Measurements from ENCODE around the gene EIF2B1. TPM values are rescaled to one million over a fixed set of nuclear protein-coding genes. Genes with fewer than 3 reads are reported as not detected.
"Not testable (repeated sequence)": the region's sequence is repeated elsewhere in the genome, so short reads cannot be mapped to it uniquely, and the experiment has no call there.

Gene EIF2B1
- total RNA-seq, 1 donor from 2014 or later: 41.9 TPM

DNA sequence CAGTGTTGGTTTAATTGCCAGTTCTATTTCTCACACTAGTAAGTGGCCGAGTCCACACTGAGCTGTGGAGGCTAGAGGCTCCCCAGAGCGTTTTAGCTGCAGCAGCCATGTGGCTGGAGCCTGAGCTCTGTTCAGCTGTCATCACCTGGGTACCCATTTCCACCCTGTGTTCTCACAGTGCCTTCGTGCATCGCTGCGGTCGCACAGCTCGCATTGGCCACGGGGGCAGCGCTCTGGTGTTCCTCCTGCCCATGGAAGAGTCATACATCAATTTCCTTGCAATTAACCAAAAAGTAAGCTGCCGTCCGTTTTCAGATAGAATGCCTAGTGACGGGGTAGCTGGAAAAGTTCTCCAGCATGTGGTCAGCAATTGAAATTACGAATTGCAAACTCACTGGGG is 15.9 kb downstream of the EIF2B1 start:
- no peak for DNase-seq (ENCODE audit: low spot score)

DNA sequence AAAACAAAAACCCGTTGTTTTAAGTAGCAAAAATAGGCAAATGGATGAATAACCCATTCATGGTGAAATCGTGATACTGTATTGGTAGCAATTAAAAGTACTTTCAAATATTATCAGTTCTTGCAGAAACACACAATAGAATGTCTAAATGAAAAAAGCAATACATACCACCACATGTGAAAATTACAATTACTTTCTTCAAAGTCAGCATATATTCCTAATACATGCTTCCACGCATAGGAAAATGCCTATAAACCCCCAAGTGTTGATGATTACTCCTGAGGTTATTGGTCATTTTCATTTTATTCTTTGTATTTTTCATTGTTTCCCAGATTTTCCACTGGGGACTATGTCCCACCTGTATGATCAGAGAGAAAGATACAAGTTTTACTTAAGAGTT is 16.3 kb downstream of the EIF2B1 start:
- DNase-seq (ENCODE audit: low spot score): no peak

DNA sequence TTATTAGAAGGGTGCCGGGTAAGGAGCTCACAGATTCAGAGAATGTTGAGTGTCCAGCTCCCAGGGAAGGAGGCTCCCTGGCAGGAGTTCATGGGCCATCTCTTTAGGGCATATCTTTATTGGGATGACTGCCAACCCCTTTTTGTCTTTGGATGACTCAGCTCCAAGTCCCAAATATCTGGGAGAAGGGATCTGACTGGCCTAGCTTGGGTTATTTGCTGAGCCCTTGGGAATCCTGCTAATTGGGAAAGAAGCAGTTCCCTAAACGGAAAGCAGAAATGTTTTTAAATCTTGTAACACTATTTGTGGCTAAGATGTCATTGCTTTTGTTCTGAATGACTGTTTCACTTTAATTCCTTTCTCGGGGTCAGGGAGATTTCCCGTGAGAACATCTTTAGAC is 19.0 kb downstream of the EIF2B1 start:
- no peak for DNase-seq (ENCODE audit: low spot score)

DNA sequence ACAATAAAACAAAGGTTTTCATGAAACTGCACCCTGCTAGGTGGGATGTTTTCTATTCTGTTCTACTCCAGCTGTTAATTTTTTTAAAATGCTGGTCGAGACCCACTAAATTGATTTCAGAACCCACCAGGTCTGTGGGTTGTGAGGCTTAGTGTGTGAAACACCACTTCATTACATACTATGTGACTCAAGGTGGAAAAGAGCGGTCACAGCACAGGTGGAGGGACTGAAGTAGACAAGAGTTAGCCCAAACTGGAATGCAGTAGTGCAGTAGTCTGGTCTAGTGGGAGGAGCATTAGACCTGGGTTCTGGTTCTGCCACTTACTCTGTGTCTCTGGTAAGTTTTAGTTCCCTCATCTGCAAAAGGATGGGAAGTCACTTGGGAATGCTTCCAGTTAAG is 19.4 kb downstream of the EIF2B1 start:
- DNase-seq (ENCODE audit: low spot score): no peak

DNA sequence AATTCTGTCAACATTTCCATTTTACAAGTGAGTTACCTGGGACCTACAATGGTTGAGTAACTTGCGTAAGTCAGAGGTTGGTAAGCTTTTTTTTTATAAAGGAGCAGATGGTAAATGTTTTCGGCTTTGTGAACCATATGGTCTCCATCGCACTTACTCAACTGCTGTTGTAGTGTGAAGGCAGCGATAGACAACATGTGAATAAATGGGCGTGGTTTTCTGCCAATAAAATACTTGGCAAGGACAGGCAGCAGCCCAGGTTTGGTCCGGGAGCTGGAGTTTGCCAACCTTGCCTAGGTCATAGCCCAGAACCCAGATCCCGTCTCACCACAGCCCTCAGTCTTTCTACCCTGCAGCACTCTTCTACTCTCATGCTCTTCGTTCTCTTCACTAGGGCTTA is 25.3 kb downstream of the EIF2B1 start:
- DNase-seq (ENCODE audit: low spot score): no peak

DNA sequence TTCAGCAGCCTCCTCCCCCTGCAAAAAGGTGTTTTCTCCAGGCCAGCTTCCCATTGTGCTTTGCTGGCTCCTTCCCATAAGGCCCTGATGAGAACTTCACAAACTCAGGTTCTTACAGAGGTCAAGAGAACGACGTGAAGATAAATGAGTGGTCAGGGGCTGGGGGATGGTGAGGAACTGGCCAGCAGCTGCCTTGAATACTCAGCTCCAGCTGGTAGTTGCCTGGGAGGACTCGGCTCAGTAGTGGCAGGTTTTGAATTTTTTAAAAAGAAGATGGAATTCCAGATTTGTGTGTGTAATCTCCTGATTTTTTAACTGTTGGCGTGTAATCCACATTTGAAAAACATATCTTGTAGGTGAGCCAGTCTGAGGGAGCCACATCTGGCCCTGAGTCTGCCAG is 25.7 kb downstream of the EIF2B1 start:
- DNase-seq (ENCODE audit: low spot score): no peak

DNA sequence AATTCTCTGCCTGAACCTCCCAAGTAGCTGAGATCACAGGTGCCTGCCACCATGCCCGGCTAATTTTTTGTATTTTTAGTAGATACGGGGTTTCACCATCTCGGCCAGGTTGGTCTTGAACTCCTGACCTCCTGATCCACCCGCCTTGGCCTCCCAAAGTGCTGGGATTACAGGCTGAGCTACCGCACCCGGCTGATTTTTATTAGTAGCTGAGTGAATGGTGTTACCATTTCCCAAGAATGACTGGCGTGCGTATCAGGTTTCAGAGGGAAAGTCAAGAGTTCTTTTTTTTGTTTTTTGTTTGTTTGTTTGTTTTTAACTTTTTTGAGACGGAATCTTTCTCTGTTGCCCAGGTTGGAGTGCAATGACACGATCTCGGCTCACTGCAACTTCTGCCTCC is 30.0 kb downstream of the EIF2B1 start:
- DNase-seq (ENCODE audit: low spot score): not testable (repeated sequence)

DNA sequence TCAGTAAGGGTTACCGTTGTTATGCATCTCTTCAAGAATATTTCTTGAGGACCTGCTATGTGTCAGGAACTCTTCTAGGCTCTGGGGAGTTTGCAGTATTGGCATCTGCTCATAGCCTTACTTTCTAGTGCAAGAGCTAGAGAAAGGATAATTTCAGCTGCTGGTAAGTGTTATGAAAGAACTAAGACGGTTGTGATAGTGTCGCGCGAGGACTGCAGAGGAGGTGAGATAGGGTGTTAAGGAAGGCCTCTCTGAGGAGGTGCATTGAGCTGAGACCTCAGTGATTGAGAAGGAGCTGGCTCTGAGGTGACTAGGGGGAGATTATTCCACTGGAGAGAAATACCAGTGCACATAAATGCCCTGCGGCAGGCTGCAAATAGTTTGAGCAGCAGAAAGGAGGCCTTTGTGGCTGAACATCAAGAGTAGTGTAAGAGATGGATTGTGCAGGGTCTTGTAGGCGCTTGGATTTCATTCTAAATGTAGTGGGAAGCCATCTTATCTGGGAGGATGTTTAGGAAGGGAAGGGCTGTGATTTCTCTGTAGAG is 30.8 kb downstream of the EIF2B1 start:
- DNase-seq (ENCODE audit: low spot score): no peak

DNA sequence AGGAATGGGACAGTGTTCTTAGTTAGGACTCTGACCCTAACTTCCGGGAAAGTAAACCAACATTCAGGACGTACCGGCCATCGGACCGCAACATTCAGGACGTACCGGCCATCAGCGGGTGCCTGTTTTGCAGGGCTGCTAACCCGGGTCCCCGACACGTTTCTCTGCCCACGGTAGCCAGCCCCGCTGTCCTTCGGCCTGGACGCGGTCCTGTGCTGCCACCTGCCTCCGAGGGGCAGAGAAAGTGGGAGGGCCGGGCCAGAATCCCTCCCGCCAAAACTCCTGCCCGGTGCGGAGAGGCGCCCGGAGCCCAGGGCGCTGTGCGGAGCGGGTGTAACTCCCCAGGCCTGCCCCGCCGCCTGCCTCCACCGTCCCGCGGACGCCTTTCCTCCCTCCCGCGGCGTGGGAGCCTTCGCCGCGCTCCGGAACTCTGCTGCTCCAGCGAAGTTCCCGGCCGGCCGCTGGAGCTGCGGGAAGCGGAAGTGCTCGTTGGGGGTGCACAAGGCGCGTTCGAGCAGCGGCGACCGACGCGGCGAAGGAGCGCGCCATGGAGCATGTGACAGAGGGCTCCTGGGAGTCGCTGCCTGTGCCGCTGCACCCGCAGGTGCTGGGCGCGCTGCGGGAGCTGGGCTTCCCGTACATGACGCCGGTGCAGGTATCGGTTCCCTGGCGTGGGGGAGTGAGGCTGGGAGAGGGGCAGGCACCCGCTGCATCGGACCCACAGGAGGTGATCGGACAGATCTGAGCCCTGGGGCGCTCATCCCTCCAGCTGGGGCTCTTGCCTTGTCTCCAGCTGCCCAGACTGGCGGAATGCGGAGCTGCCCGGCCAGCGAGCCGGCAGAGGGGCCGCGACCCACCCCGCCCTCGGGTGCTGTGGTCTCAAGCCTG is 31.6 kb downstream of the EIF2B1 start, which contains the start of gene DDX55:
DDX55 (plus strand) TSS at position 498 of the 888 bp plus-strand sequence; CDS start at position 548, 50 bp downstream.
- peak; percentile 84 for DNase-seq (ENCODE audit: low spot score)

DNA sequence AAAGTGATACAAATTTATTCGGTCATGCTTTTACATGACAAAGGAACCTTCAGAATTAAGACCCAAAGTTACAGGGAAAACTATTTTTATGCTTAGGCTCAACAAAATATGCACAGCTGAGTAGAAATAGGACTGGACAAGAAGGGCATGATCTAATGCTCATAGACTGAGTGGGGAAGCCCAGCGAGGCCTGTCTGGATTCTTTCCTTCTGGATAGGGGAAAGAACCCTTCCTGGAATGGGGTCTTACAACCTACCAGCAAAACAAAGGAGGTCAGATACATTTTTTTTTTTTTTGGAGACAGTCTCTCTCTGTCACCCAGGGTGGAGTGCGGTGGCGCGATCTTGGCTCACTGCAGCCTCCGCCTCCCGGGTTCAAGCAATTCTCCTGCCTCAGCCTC is 33.8 kb downstream of the EIF2B1 start:
- DNase-seq (ENCODE audit: low spot score): no peak

DNA sequence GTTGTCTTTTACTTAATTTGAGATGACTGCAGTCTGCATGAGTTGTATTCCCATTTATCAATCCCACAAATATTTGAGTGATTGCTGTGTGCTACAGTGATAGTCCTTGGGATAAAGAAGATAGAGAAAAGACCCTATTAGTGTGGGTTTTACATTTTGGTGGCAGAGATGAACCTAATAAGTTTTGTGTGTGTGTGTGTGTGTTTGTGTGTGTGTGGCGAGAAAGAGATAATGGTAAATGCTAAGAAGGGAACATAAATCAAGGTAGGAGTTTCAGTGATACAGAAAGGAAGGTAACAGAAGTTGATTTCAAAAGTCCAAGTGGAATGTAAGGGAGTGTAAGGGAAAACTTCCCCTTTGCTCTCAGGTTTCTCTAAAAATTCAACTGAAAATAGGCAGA is 34.2 kb downstream of the EIF2B1 start:
- no peak for DNase-seq (ENCODE audit: low spot score)

DNA sequence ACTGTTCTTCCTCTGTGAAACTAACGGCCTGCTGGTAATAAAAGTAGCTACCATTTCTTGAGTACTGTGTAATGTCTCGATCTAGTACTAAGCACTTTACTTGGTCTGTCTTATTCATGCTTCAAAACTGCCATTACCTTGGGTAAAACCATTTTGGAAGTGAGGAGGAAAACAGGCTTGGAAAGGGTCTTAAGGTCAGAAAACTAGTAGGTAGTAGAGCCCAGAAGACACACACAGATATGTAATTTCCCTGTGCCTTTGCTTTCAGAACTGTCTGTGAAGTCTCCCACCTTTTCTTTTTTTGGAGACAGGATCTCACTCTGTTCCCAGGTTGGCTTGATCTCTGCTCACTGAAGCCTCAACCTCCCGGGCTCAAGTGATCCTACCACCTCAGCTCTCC is 35.0 kb downstream of the EIF2B1 start:
- DNase-seq (ENCODE audit: low spot score): no peak

DNA sequence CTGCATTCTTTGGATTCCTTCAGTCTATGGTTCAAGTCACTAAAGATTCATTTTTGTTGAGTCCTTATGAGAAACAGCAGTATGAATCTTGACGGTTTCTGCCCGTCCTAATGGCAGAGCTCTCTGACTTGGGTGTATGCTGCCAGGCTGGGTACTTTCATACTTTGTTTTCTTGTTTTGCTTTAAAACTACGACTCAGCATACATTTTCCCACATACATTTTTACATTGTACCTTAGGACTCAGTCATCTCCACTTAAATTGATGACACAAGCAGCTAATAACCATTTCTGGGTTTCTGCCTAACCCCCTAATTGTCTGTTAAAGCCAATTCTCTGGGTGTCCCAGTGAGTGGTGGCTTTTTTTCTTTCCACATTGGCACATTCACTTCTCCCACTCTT is 36.4 kb downstream of the EIF2B1 start:
- no peak for DNase-seq (ENCODE audit: low spot score)

DNA sequence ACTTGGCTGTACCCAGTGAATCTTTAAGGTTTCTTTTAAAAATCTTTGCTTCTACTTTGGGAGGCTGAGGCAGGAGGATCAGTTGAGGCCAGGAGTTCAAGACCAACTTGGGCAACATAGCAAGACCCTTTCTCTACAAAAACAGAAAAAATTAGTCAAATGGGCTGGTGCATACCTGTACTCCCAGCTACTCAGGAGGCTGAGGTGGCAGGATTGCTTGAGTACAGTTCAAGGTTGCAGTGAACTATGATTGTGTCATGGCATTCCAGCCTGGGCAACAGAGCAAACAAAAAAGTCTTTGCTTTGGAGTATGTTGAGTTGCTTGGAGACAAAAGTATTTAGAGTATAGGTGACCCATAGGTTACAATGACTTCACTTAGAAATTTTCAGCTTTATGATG is 37.8 kb downstream of the EIF2B1 start:
- no peak for DNase-seq (ENCODE audit: low spot score)

DNA sequence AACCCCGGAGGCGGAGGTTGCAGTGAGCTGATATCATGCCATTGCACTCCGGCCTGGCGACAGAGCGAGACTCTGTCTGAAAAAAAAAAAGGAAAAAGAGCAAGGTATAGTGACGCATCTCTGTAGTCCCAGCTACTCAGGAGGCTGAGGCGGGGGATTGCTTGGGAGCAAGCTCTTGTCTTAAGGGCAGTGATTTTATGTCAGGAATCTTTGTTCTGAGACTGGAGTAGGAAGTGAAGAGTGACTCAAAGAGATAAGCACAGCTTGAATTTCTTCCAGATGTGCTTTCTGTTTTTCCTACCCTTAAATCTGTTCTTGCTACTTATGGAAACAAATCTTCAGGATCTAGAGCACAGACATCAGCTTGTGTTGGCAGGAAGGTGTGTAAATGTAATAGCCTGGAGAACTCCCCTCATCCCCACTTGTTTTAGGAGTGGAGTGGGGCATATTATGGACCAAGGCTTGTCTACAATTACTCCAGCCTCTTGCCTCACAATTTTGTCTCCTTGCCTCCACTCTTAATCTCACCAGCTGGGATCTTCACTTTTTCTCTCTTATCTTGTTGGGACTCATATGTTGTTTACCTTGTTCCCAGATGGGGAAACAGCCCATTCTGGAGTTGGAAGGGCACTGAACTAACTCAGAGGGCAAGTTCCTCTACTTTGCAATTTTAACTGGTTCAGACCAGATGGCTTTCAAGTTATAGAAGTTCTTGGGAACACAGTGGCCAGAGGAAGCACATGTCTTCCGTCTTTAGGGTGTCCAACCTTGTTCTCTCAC is 41.6 kb downstream of the EIF2B1 start:
- no peak for DNase-seq (ENCODE audit: low spot score)

DNA sequence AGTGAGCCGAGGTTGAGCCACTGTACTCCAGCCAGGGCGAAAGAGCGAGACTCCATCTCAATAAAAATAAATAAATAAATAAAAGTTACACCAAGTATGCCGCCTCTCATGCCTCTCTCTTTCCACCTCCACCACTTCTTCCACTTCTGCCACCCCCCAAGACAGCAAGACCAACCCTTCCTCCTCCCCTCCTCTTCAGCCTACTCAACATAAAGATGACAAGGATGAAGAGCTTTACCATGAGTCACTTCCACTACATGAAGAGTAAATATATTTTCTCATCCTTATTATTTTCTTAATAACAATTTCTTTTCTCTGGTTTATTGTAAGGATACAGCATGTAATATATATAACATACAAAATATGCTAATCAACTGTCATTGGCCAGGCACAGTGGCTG is 52.7 kb downstream of the EIF2B1 start:
- DNase-seq (ENCODE audit: low spot score): no peak

DNA sequence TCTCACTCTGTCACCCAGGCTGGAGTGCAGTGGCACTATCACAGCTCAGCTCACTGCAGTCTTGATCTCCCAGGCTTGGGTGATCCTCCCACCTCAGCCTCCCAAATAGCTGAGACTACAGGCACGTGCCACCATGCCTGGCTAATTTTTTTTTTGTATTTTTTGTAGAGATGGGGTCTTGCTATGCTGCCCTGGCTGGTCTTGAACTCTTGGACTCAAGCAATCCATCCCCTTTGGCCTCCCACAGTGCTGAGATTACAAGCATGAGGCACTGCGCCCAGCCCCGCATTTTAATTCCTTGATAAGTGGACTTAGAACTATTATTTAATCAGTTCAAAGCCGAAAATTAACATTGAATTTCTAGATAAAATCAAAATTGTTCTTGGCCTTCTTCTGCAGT is 54.7 kb downstream of the EIF2B1 start:
- DNase-seq (ENCODE audit: low spot score): not testable (repeated sequence)

DNA sequence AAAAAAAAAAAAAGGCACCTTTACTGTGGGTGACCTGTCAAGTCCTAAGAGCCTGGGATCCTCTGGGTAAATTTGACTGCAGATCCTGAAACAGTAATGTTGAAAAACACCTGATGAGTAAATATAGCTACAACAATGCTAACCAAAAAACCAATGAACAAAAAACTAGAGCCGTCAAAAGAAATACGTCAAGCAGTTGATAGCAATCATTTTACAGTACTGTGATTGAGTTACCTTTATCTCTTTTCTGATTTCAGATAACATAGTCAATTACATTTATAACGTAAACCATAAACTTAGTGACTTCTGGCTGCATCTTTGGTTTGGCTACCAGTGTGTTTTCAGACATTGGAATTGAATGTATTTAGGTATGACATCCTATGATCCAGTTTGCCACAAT is 55.2 kb downstream of the EIF2B1 start:
- DNase-seq (ENCODE audit: low spot score): no peak

DNA sequence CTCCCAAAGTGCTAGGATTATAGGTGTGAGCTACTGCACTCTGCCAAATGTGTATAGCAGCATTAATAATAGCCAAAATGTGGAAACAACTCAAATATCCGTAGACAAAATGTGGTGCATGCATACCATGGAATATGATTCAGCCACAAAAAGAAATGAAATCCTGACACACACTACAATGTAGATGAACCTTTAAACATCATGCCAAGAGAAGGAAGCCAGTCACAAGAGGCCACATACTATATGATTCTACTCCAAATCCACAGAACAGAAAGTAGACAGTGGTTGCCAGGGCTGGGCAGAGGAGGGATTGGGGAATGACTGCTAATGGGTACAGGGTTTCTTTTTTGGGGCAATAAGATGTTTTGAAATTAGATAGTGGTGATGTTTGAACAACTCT is 56.9 kb downstream of the EIF2B1 start:
- DNase-seq (ENCODE audit: low spot score): no peak

DNA sequence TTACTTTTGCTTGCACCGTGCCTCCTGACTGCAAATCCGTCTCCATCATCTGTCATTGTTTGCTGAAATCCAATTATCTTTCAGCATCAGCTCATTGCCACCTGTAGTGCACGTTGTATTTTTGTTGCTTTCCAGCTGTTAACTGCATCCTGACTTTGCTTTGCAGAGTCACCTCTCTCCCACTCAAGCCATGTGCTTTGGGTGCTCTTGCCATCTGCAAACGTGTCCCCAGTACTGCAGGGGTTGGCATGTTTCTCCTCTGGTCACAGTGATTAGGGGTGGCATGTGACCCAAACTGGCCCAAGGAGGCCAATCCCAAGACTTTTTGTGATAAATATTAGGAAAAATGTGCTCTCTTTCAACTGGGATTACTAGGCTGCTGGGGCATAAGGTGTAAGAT is 59.6 kb downstream of the EIF2B1 start:
- no peak for DNase-seq (ENCODE audit: low spot score)

DNA sequence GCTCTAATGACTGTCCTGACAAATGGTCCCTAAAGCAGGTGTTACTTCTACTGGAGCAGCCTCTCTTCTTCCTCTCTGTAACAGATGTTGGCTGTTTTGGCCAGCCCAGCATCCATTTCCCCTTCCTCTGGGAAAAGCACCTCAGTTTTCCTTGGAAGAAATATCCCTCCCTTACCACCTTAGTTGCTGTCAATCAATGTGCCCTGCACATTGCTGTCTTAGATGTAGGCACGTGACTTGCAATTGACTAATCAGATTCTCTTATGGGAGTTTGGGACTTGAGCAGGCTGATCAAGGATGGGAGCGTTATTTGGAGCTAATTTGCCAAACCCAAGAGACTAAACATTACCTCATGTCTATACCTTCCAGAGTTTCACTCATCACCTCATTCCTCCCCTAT is 61.1 kb downstream of the EIF2B1 start:
- no peak for DNase-seq (ENCODE audit: low spot score)

DNA sequence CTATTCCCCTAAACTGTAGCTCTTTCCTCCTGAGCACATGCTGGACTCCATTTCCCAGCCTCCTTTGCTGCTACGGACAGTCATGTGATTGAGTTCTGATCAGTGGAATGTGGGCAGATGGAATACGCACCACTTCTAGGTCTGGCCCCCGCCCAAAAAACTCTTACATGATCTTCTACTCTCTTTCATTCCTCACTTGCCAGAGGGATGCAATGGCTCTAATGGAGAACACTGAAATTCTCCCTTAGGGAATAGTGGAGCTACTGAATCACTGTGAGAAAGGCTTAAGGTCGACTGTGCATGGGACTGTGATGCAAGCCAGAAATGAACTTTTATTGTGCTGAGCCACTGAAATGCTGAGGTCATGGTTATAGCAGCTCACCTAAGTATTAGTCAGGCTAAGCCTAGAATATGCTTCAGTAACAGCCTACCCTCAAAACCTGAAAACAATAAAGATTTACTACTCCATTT is 62.1 kb downstream of the EIF2B1 start:
- peak; percentile 15 for DNase-seq (ENCODE audit: low spot score)

All from mucosa of gallbladder (tissue), 1 donor.